Parietal lobe (tissue), 1 donor: ENCODE measurements around the gene NUPR1. TPM values are rescaled to one million over a fixed set of nuclear protein-coding genes. Genes with fewer than 3 reads are reported as not detected.

Experiments used
- total RNA-seq: library from RNA; depleted of rRNA; stranded (reverse); fragments of >200 nt; gene quantifications from one replicate; pipeline ENCODE4 v1.2.3, GENCODE V29; 2014

Gene NUPR1
- total RNA-seq, result 0.31 TPM

GRCh38 chr16:28538733-28539596 is at the start of gene NUPR1:
Gene NUPR1 (minus strand): TSS chr16:28538974. CDS start chr16:28538907, 67 bp downstream.

GRCh38 chr16:28553776-28554633 is 15.2 kb upstream of the NUPR1 start, which contains the start of gene SGF29:
Gene SGF29 (plus strand): TSS chr16:28553920. CDS start chr16:28581070, 27,150 bp downstream.

GRCh38 chr16:28494121-28494851 is 44.5 kb downstream of the NUPR1 start, which contains the start of gene APOBR:
Gene APOBR (plus strand): TSS chr16:28494643. CDS start chr16:28494682, 39 bp downstream.

GRCh38 chr16:28491970-28492474 is 46.8 kb downstream of the NUPR1 start, which contains the start of gene CLN3:
Gene CLN3 (minus strand): TSS chr16:28492074. CDS start chr16:28491759, 315 bp downstream.

Other genes with a start within 250 kb of the NUPR1 start
- 39.8 TPM for gene SBK1, start 246.4 kb downstream of the NUPR1 start, total RNA-seq
- gene NPIPB6, start 175.5 kb downstream of the NUPR1 start, total RNA-seq, result 8.5 TPM
- gene EIF3CL, start 135.1 kb downstream of the NUPR1 start, total RNA-seq, result 116 TPM
- not detected for gene NPIPB7, start 66.6 kb downstream of the NUPR1 start, total RNA-seq
- 24.7 TPM for gene CLN3, start 46.9 kb downstream of the NUPR1 start, total RNA-seq
- 0.31 TPM for gene APOBR, start 44.3 kb downstream of the NUPR1 start, total RNA-seq
- not detected for gene IL27, start 32.1 kb downstream of the NUPR1 start, total RNA-seq
- 21.3 TPM for gene SGF29, start 14.9 kb upstream of the NUPR1 start, total RNA-seq
- 1.6 TPM for gene SULT1A2, start 58.1 kb upstream of the NUPR1 start, total RNA-seq
- 9.7 TPM for gene SULT1A1, start 71.1 kb upstream of the NUPR1 start, total RNA-seq
- gene NPIPB8, start 99.1 kb upstream of the NUPR1 start, total RNA-seq, result not detected
- gene EIF3C, start 172.5 kb upstream of the NUPR1 start, total RNA-seq, result 171 TPM
- 11.6 TPM for gene NPIPB9, start 212.8 kb upstream of the NUPR1 start, total RNA-seq